Left lung (tissue), 10 donors: ENCODE measurements around the gene CACNB1. TPM values are rescaled to one million over a fixed set of nuclear protein-coding genes. Genes with fewer than 3 reads are reported as not detected.

Source experiments
- ATAC-seq: fragments of 200-7000 bp; cut with Tn5 transposase; one replicate; pipeline ENCODE4 v1.9.1; 2020; ENCODE audit warnings: moderate library complexity
- DNase-seq, 4 donors: peaks; one replicate each; pipeline ENCODE4 v3.0.0-alpha.2; 2013 to 2020
- H3K27ac ChIP-seq, 2 donors: fragments of 200-600 bp; sonication (generic) in 1 of 2; one replicate each; pipeline versions ENCODE4 v1.5.0 to v1.8.0; 2020 to 2021
- H3K27me3 ChIP-seq, 2 donors: fragments of 200-600 bp; sonication (generic) in 1 of 2; one replicate each; pipeline versions ENCODE4 v1.5.0 to v1.8.0; 2020 to 2021
- H3K36me3 ChIP-seq, 2 donors: fragments of 200-600 bp; sonication (generic) in 1 of 2; one replicate each; pipeline versions ENCODE4 v1.5.0 to v1.8.0; 2020 to 2021
- H3K4me1 ChIP-seq, 2 donors: fragments of 200-600 bp; one replicate each; pipeline ENCODE4 v1.8.0; 2021
- H3K4me3 ChIP-seq, 2 donors: fragments of 200-600 bp; sonication (generic) in 1 of 2; one replicate each; pipeline versions ENCODE4 v1.5.0 to v1.8.0; 2020 to 2021; ENCODE audit warnings: mild to moderate bottlenecking in 1 of 2
- H3K9me3 ChIP-seq, 2 donors: fragments of 200-600 bp; sonication (generic) in 1 of 2; one replicate each; pipeline versions ENCODE4 v1.5.0 to v1.8.0; 2020 to 2021
- intact Hi-C, 2 donors: fragments of 100-400 bp; cut with DNase I; formaldehyde crosslinking; loops; one replicate each; pipeline versions ENCODE4 v1.11.2 to v1.14.2; 2022
- polyA plus RNA-seq, 6 donors: library from polyadenylated mRNA; unstranded; fragments of 120-200 nt; gene quantifications; one replicate each; pipeline ENCODE4 v1.2.1, GENCODE V29; 2013; ENCODE audit not compliant: insufficient read length in 6 of 6
- total RNA-seq, 2 donors: library from RNA; stranded (reverse); fragmentation: NEBNext Ultra II Directional; extraction: Animal tissue kit (Norgen Biotek cat#: 25700); gene quantifications; one replicate each; pipeline ENCODE4 v1.2.1, GENCODE V29; 2021
- TF ChIP-seq, protein P1 (sequence below), 2 donors: fragments of 200-600 bp; sonication (generic) in 1 of 2; IDR thresholded peaks; one replicate each; pipeline versions ENCODE4 v1.5.0 to v1.8.0; 2021; ENCODE audit warnings: antibody characterized with exemption in 2 of 2
- donor health status: DM: no; HTN: yes; CAD: no.
- donor health status: DM: no; HTN: no; CAD: no.

CACNB1 gene
- total and polyA plus RNA-seq, 8 donors, result 9.4 to 31.4 (median 13.3) TPM

DNA sequence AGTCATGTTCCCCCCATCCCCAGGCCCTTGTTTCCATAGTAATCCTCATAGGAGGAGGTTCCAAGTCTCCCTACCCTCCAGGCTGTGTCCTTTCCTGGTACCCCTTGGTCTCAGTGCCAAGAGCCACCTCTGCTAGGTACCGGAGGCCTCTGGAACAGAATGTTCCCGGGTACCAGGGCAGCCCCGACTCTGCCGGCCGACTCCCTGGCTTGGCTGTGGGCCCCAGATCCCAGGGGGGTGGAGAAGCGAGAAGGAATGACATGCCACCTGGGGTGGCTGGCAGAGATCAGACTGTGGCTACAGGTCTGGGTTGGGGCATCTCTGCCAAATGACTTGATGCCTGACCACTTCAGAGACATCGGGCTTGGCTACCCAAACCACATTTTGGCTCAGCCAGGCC, 24.7 kb upstream of the CACNB1 start:
- no peaks in the 10 kb centered on the region for H3K36me3 ChIP-seq
- peaks cover 12 to 20% of the 10 kb centered on the region in 2 donors for H3K4me1 ChIP-seq
- DNase-seq (no peak), ATAC-seq (no peak)
- no peak overlapping the region for H3K27ac ChIP-seq
- no peaks in the 10 kb centered on the region for H3K9me3 ChIP-seq
- intact Hi-C loops, result no loop called here
- TF ChIP-seq, protein P1, sequence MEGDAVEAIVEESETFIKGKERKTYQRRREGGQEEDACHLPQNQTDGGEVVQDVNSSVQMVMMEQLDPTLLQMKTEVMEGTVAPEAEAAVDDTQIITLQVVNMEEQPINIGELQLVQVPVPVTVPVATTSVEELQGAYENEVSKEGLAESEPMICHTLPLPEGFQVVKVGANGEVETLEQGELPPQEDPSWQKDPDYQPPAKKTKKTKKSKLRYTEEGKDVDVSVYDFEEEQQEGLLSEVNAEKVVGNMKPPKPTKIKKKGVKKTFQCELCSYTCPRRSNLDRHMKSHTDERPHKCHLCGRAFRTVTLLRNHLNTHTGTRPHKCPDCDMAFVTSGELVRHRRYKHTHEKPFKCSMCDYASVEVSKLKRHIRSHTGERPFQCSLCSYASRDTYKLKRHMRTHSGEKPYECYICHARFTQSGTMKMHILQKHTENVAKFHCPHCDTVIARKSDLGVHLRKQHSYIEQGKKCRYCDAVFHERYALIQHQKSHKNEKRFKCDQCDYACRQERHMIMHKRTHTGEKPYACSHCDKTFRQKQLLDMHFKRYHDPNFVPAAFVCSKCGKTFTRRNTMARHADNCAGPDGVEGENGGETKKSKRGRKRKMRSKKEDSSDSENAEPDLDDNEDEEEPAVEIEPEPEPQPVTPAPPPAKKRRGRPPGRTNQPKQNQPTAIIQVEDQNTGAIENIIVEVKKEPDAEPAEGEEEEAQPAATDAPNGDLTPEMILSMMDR (IDR thresholded peaks at IDR 0.05), result no peak
- H3K27me3 ChIP-seq, result peaks cover 30 to 83% of the 10 kb centered on the region in 2 donors
- no peak overlapping the region for H3K4me3 ChIP-seq

DNA sequence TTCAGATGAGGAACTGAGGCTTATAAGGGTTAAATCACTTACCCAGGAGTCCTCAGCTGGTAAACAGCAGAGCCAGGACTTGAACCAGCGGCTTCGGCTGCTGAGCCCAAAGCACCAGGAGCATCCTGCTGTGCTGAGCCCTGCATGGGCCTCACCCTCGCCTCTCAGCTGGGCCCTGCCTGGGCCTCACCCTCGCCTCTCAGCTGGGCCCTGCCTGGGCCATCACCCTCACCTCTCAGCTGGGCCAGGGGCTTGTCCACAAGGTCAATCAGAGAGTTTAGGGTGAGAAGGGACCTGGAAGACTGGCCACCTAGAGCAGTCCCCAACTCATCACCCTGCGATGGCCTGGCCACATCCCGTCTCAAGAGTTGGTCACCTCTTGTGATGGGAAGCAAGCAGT, 24.1 kb upstream of the CACNB1 start:
- intact Hi-C loops, result no loop called here
- H3K4me1 ChIP-seq, result peaks cover 12 to 20% of the 10 kb centered on the region in 2 donors
- H3K4me3 ChIP-seq, result no peak overlapping the region
- no peak for ATAC-seq
- no peaks in the 10 kb centered on the region for H3K36me3 ChIP-seq
- peaks cover 28 to 83% of the 10 kb centered on the region in 2 donors for H3K27me3 ChIP-seq
- no peak for DNase-seq
- no peaks in the 10 kb centered on the region for H3K9me3 ChIP-seq
- no peak overlapping the region for H3K27ac ChIP-seq
- TF ChIP-seq, protein P1 (IDR thresholded peaks at IDR 0.05), result no peak

DNA sequence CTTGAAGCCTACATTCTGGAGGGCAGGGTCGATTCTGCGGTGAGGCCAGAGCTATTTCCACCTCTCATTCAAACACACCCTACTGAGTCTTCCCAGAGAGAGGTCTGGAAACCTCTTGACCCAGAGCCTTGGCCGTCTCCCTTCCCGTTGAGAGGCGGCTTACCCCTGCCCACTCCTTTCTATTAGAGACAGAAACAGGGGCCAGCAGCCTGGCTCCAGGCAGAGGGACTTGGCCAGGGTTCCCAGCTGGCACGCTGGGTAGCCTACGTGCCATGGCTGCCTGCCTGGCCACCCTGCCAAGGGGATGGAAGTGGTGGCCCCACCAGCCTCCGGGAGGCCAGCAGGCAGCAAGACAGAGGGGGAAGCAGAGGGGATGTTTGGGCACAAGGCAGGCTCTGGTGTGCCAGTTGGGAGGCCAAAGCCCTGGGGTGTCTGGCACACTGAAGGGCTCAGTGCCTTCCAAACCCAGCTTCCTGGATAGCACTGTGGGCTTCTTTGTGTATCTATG, 22.2 kb upstream of the CACNB1 start:
- TF ChIP-seq, protein P1 (IDR thresholded peaks at IDR 0.05), result no peak
- Histone ChIP-seq H3K4me1 (peaks cover under 1 to 2% of the 10 kb centered on the region in 2 donors), H3K4me3 (no peak overlapping the region), H3K27ac (no peak overlapping the region), H3K27me3 (peaks cover 10 to 82% of the 10 kb centered on the region in 2 donors), H3K36me3 (no peaks in the 10 kb centered on the region), H3K9me3 (no peaks in the 10 kb centered on the region)
- ATAC-seq (peak; percentile 88), DNase-seq (peak in 1 of 4 donors; percentile 59)
- intact Hi-C loops, result no loop called here

DNA sequence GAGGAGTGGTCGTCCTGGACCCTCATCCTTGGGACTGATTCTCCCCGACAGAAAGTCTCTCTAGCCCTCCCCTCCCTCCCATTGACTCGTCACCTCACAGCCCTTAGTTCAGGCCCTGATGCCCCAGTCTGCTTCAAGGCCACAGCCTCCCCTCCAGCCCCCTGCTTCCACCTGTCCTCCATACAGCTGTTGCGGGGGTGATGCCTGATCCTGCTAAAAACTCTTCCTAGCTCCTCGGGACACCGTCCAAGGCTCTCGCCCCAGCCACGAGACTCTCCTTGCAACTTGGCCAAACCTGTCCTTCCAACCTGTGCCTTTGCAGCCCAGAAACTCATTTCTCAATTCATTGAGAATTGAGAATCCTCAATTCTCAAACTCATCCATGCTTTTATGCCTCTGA, 21.4 kb upstream of the CACNB1 start:
- Histone ChIP-seq H3K36me3 (no peaks in the 10 kb centered on the region), H3K9me3 (no peaks in the 10 kb centered on the region), H3K27ac (no peak overlapping the region), H3K4me3 (no peak overlapping the region), H3K27me3 (peaks cover 2 to 80% of the 10 kb centered on the region in 2 donors), H3K4me1 (no peaks in the 10 kb centered on the region)
- ATAC-seq, result no peak
- DNase-seq, result no peak
- intact Hi-C loops, result no loop called here
- TF ChIP-seq, protein P1 (IDR thresholded peaks at IDR 0.05), result no peak

DNA sequence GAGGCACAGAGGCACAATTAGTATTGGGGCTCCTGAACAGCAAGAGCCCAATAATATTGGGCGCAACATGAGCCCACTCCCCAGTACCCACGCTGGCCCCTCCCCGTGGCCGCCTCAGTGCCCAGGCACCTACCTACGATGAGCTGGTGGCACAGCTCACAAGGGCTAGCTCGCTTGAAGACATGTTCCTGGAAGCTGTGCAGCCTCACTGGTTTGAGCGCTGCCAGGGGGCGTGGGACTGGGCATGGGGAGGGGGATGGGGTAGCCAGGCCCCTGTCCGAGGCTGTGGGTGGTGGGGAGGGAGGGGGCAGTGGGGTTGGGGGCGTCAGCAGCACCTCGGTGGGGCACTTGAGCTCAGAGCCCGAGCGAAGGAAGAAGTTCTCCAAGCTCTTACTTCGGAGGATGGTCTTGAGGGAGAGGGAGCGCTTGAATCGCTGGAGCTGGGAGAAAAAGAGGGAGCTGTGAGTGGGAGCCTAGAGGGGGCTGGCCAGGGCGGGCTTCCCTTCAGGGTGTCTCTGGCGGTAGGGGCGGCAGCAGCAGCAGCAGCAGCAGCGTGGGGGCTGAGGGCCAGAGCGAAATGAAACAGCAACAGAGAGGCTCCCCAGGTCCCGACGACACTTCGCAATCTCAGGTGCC, 20.4 kb upstream of the CACNB1 start:
- ATAC-seq, result no peak
- Histone ChIP-seq H3K27me3 (peaks cover 0 to 72% of the 10 kb centered on the region in 2 donors), H3K4me3 (no peak overlapping the region), H3K27ac (no peak overlapping the region), H3K9me3 (no peaks in the 10 kb centered on the region), H3K4me1 (no peaks in the 10 kb centered on the region), H3K36me3 (no peaks in the 10 kb centered on the region)
- DNase-seq, result no peak
- intact Hi-C loops, result no loop called here
- TF ChIP-seq, protein P1 (IDR thresholded peaks at IDR 0.05), result no peak
